GM12801 (cell line): ENCODE measurements around the gene SNIP1.

Experiments
- TF ChIP-seq, protein P1 (sequence below): IDR thresholded peaks from one replicate; pipeline ENCODE4 v1.5.1; 2011; ENCODE audit warnings: control low read depth; ENCODE audit not compliant: insufficient read length; ENCODE audit errors: extremely low read depth

The SNIP1 gene

DNA sequence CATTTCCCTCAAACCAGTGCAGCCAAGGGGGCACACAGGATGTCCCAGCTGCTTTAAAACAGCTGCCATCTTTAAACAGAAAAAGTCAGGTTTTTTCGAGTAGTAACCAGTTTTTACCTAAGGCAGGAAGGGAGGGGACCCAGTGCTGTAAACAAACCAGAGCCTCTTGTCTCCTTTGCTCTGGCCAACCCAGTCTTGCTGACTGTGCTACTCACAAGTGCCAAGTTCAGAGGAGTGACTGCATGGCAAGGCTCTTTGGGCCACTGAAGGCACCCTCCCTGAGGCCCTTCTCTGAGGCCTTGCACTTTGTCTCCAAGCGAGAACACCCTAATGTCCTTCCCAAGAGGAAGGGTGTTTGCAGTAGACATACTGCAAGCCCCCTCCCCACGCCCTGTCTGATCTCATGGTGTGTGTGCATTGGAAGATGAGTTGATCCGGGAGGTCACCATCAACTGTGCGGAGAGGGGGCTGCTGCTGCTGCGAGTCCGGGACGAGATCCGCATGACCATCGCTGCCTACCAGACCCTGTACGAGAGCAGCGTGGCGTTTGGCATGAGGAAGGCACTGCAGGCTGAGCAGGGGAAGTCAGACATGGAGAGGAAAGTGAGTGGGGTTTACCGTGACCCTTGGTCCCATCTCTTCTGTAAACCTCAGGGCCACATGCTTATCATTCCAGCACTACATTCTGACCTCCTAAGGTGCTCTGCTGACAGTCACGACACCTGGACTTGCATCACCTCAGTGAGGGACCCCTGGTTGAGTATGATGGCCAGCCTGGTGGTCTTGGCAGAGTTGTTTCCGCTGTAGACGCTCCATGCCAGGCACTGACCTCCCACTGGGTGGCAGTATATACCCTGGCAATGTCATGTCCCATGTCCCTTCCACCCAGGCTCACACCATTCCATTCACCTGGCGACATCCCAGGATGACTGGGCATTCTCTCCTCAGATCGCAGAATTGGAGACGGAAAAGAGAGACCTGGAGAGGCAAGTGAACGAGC, 7.3 kb upstream of the SNIP1 start:
- TF ChIP-seq, protein P1, sequence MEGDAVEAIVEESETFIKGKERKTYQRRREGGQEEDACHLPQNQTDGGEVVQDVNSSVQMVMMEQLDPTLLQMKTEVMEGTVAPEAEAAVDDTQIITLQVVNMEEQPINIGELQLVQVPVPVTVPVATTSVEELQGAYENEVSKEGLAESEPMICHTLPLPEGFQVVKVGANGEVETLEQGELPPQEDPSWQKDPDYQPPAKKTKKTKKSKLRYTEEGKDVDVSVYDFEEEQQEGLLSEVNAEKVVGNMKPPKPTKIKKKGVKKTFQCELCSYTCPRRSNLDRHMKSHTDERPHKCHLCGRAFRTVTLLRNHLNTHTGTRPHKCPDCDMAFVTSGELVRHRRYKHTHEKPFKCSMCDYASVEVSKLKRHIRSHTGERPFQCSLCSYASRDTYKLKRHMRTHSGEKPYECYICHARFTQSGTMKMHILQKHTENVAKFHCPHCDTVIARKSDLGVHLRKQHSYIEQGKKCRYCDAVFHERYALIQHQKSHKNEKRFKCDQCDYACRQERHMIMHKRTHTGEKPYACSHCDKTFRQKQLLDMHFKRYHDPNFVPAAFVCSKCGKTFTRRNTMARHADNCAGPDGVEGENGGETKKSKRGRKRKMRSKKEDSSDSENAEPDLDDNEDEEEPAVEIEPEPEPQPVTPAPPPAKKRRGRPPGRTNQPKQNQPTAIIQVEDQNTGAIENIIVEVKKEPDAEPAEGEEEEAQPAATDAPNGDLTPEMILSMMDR = no peak

- TF ChIP-seq, protein P1 = no peak
These were observed 6.5 kb upstream of the SNIP1 start for GRCh38 chr1:37560401-37561132.

GRCh38 chr1:37559080-37559479, 5.0 kb upstream of the SNIP1 start:
- TF ChIP-seq, protein P1 = no peak

DNA sequence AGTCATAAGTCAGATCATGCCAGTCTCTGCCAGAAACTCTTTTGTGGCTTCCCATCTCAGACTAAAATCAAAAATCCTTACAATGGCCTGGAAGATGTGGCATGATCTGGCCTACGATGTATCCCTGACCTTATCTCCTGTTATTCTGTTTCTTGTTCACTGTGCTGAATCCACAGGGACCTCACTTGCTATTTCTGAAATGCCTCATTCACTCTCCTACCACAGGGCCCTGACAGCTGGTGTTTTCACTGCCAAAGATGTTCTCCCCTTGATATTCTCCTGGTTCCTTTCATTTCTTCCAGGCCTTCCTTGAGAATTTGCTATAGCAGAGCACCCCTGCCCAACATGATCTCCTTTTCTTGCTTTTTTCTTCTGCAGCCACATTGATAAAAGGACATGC, 4.3 kb upstream of the SNIP1 start:
- TF ChIP-seq, protein P1 = no peak

DNA sequence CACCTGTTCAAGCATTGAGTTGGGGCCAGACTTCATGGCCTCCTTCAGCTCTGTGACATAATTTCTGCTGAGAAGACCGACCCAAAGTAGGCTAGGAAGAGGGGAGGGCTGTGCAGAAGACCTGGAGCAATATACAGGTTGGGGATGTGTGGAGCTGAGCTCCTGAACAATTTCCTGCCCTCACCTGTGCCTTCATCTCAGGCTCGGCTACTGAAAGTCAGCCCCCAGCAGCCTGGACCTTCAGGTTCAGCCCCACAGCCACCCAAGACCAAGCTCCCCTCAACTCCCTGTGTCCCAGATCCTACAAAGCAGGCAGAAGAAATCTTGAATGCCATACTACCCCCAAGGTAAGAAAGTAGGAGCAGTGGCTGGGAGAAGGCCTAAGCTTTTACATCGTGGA, 3.3 kb upstream of the SNIP1 start:
- TF ChIP-seq, protein P1 = no peak

DNA sequence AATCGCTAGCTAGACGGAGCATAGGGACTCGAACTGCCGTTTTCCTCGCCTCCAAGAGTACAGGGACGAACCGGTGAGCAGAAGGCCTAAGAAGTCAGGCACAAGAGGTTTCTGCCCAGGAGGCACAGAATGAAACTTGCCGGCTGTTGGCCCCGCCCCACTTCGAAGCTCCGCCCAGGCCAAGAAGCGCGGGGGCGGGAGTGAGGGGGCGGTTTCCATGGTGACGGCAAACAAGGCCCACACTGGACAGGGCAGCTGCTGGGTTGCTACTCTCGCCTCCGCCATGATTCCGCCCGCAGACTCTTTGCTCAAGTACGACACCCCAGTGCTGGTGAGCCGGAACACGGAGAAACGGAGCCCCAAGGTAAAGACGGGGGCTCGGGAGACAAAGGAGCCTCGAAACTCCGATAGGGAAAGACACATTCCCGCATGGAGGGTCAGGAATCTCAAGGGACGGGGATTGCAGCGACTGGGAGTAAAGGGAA, 2.7 kb upstream of the SNIP1 start, which contains the start of gene DNALI1:
DNALI1 (plus strand) TSS at position 229 of the 485 bp plus-strand sequence; CDS start at position 284, 55 bp downstream.
- TF ChIP-seq, protein P1 = no peak

GRCh38 chr1:37553598-37553926, 531 bp downstream of the SNIP1 start:
- TF ChIP-seq, protein P1 = no peak
